ENCODE data around the gene KCNH2. TPM values are rescaled to one million over a fixed set of nuclear protein-coding genes. Genes with fewer than 3 reads are reported as not detected.

KCNH2 gene
- total and polyA plus RNA-seq, 2 experiments from 2014 or later, result 2.6 to 14.7 TPM

- no peaks in the 10 kb centered on the region for H3K27me3 ChIP-seq (ENCODE audit: insufficient read depth)
- TF ChIP-seq POLR2AphosphoS5 (IDR thresholded peaks at IDR 0.05; ENCODE audit: low read depth) (no peak), STAT1 (IDR thresholded peaks at IDR 0.05; ENCODE audit: unreplicated experiment) (no peak), CTCF (conservative IDR thresholded peaks at IDR 0.05; ENCODE audit: low read depth in 2 of 2) (no peak), NANOG (IDR thresholded peaks at IDR 0.05; ENCODE audit: borderline replicate concordance) (no peak), CREB1 (CRISPR knock-in tag; IDR thresholded peaks at IDR 0.05; ENCODE audit: low read depth) (no peak), EZH2 (IDR thresholded peaks at IDR 0.05; ENCODE audit: low read depth, unreplicated experiment) (no peak), REST (IDR thresholded peaks at IDR 0.05; ENCODE audit: unreplicated experiment) (no peak), ZNF114 (CRISPR knock-in tag; IDR thresholded peaks at IDR 0.05) (no peak), ZNF462 (CRISPR knock-in tag; IDR thresholded peaks at IDR 0.05) (no peak)
- H3K4me3 Mint-ChIP-seq, result no peak overlapping the region
- H3F3A ChIP-seq (replicated peaks; ENCODE audit: low read depth), result no peaks in the 10 kb centered on the region
- no peaks in the 10 kb centered on the region for H3K9me3 Mint-ChIP-seq
- ATAC-seq (no peak), DNase-seq (ENCODE audit: low spot score) (no peak)
- no peaks in the 10 kb centered on the region for H3K79me2 ChIP-seq (replicated peaks; ENCODE audit: insufficient read depth)
- no peaks in the 10 kb centered on the region for H3K36me3 Mint-ChIP-seq (ENCODE audit: low read depth)
- no peak overlapping the region for H3K4me2 ChIP-seq
- H3K4me1 Mint-ChIP-seq, result no peaks in the 10 kb centered on the region
- no peak overlapping the region for H3K27ac ChIP-seq (ENCODE audit: low read depth)
- H4K20me1 ChIP-seq (replicated peaks; ENCODE audit: insufficient read depth), result no peaks in the 10 kb centered on the region
- H3K36me3 ChIP-seq (ENCODE audit: insufficient read depth), result no peaks in the 10 kb centered on the region
- no peaks in the 10 kb centered on the region for H3K9me2 ChIP-seq (ENCODE audit: insufficient read depth)
- no peak overlapping the region for H2AFZ ChIP-seq
- H3K27me3 Mint-ChIP-seq (ENCODE audit: insufficient read depth, low read depth, poor library complexity), result peaks cover 4% of the 10 kb centered on the region
- H3K4me3 ChIP-seq, result no peak overlapping the region
- no peak overlapping the region for H3K27ac Mint-ChIP-seq
- no peaks in the 10 kb centered on the region for H3K4me1 ChIP-seq (ENCODE audit: insufficient read depth)
Measured at GRCh38 chr7:150926066-150926465, 52.1 kb downstream of the KCNH2 start.

Measured in GM23338 (cell line).